CD4-positive, CD25-positive, alpha-beta regulatory T cell (primary cell): Measurements from ENCODE around the gene TDRKH. TPM values are rescaled to one million over a fixed set of nuclear protein-coding genes. Genes with fewer than 3 reads are reported as not detected.

Experiments used
- ATAC-seq, 2 donors: fragments of 150-1000 bp; cut with Tn5 transposase; one replicate each; pipeline ENCODE4 v1.10.0; 2021; ENCODE audit warnings: low read depth in 2 of 2, moderate number of reproducible peaks in 2 of 2, moderate library complexity in 1 of 2
- DNase-seq, 3 donors: peaks; one replicate each; pipeline versions ENCODE4 v3.0.0 to v3.0.0-alpha.2; 2012 to 2022; ENCODE audit warnings: mixed read lengths in 1 of 3
- H3K27ac ChIP-seq: one replicate; pipeline ENCODE4 v1.7.0; 2013; ENCODE audit warnings: mild to moderate bottlenecking, low read length; ENCODE audit not compliant: insufficient read depth, poor library complexity, severe bottlenecking
- H3K27me3 ChIP-seq: one replicate; pipeline ENCODE4 v1.7.0; 2013; ENCODE audit warnings: low read length; ENCODE audit not compliant: control insufficient read depth, insufficient read depth
- H3K36me3 ChIP-seq: one replicate; pipeline ENCODE4 v1.7.0; 2013; ENCODE audit warnings: mild to moderate bottlenecking, low read length, moderate library complexity; ENCODE audit not compliant: control insufficient read depth, insufficient read depth
- H3K4me1 ChIP-seq: 2 replicates; pipeline ENCODE4 v1.7.0; 2013; ENCODE audit warnings: mild to moderate bottlenecking, low read length; ENCODE audit not compliant: insufficient read depth, control insufficient read depth, poor library complexity, severe bottlenecking
- H3K4me3 ChIP-seq: one replicate; pipeline ENCODE4 v1.7.0; 2013; ENCODE audit warnings: low read depth, mild to moderate bottlenecking, low read length, moderate library complexity
- H3K9me3 ChIP-seq, 2 experiments: 1 replicate in 1 of 2; 2 replicates in 1 of 2; pipeline ENCODE4 v1.7.0; 2013; ENCODE audit warnings: low read length in 2 of 2, mild to moderate bottlenecking in 1 of 2, moderate library complexity in 1 of 2; ENCODE audit not compliant: control insufficient read depth in 2 of 2
- H3K27ac Mint-ChIP-seq, 3 donors: one replicate each; pipeline ENCODE4 v1.8.0; 2020 to 2022; ENCODE audit warnings: mild to moderate bottlenecking in 3 of 3, mixed read lengths in 3 of 3, moderate library complexity in 2 of 3
- H3K27me3 Mint-ChIP-seq: one replicate; pipeline ENCODE4 v1.8.0; 2022; ENCODE audit warnings: mild to moderate bottlenecking, mixed read lengths
- H3K36me3 Mint-ChIP-seq: one replicate; pipeline ENCODE4 v1.8.0; 2020; ENCODE audit warnings: mixed read lengths
- H3K4me1 Mint-ChIP-seq, 4 donors: one replicate each; pipeline ENCODE4 v1.8.0; 2020 to 2022; ENCODE audit warnings: mixed read lengths in 4 of 4, mild to moderate bottlenecking in 1 of 4
- H3K4me3 Mint-ChIP-seq, 4 donors: one replicate each; pipeline ENCODE4 v1.8.0; 2020 to 2022; ENCODE audit warnings: mild to moderate bottlenecking in 4 of 4, mixed read lengths in 4 of 4, moderate library complexity in 3 of 4
- H3K9me3 Mint-ChIP-seq, 7 donors: one replicate each; pipeline ENCODE4 v1.8.0; 2020 to 2022; ENCODE audit warnings: mixed read lengths in 7 of 7, mild to moderate bottlenecking in 3 of 7, moderate library complexity in 2 of 7
- polyA plus RNA-seq, 4 donors: library from polyadenylated mRNA; unstranded; fragments of 300-500 nt; fragmentation: Illumina TruSeq; gene quantifications; one replicate each; pipeline ENCODE4 v1.2.3, GENCODE V29; 2021
- total RNA-seq: library from RNA; stranded (reverse); gene quantifications from one replicate; pipeline ENCODE4 v1.2.3, GENCODE V29; 2022

TDRKH gene
- total RNA-seq (12.6 TPM), polyA plus RNA-seq (10 to 100 TPM in 3 of 4 donors, 1 to 10 TPM in 1; 9.5 to 18.0 (median 14.3) TPM)

- H3K36me3 Mint-ChIP-seq, result peaks cover 7% of the 10 kb centered on the region
Observed at GRCh38 chr1:151790071-151790939, at the start of gene TDRKH. TSS of gene TDRKH (minus strand) at chr1:151790500. CDS start at chr1:151783022, 7,478 bp downstream.

DNA sequence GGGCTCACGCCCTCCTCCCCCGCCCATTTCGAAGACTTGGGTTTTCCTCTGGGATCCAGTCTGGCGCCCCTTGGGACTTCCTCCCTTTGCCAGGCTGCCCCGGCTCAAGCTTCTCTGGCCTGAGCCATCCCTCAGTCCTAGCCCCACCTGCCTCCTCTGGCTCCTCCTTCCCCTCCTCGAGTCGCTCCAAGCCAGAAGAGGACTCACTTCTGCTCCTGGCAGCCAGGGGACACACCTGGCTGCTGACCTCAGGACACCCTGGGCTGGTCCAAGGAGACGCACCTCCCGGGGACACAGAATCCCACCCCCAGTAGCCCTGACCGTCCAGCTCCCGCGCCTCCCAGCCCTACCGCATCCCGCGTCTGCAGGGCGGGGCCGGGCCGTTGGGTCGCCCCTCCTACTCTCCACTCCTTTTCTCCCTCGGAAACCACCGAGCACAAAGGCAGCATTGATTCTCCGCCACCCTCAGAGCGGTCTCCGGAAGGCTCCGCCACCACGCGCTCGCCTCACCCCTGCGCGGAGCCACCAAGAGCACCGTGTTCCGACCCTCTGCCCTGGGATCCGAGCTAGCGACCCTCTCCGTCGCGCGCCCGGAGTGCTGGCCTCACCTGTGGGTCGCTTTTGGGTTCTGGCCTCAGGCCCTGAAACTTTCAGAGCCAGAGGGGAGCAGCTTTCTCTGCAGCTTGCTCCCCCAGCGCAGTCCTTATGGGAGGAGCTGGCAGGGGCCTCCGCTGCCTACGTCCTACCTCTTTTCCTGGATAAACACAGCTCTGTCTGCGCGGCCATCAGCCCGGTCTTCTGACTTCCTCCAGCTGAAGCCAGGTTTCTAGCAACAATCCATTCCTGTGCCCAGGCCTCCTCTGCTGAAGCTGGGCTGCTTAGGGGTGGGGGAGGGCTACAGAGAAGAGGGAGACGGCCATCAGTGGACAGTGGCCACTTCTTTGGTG, 49.4 kb upstream of the TDRKH start, which contains the start of gene C2CD4D:
Gene C2CD4D, minus strand, starts transcription at position 364 of the 947 bp plus-strand sequence. CDS start 831 bp downstream, outside the sequence.
- H3K27ac ChIP-seq, result peak within 1 kb of the TSS; percentile 86
- Mint-ChIP-seq H3K27ac (peak within 1 kb of the TSS; percentile 91 to 96 (median 92)), H3K4me3 (peak within 1 kb of the TSS; percentile 91 to 97 (median 94)), H3K27me3 (peaks cover 8% of the 10 kb centered on the region), H3K36me3 (peaks cover 6% of the 10 kb centered on the region), H3K4me1 (peaks cover 9 to 64% (median 36%) of the 10 kb centered on the region in 4 donors), H3K9me3 (no peaks in the 10 kb centered on the region)
- H3K9me3 ChIP-seq, result no peaks in the 10 kb centered on the region
- ATAC-seq (peak; percentile 73), DNase-seq (peak; percentile 64 to 87 (median 72))
- peaks cover 46% of the 10 kb centered on the region for H3K4me1 ChIP-seq
- peaks cover 3% of the 10 kb centered on the region for H3K36me3 ChIP-seq
- peak within 1 kb of the TSS; percentile 82 for H3K4me3 ChIP-seq
- H3K27me3 ChIP-seq, result no peaks in the 10 kb centered on the region

More at GRCh38 chr1:151790071-151790939, at the start of gene TDRKH:
- DNase-seq (peak; percentile 98 to 100 (median 99)), ATAC-seq (peak; percentile 96 to 98)
- H3K9me3 ChIP-seq, result no peaks in the 10 kb centered on the region
- Mint-ChIP-seq H3K9me3 (no peaks in the 10 kb centered on the region), H3K4me1 (peaks cover 0 to 45% (median 25%) of the 10 kb centered on the region in 4 donors), H3K27ac (peak within 1 kb of the TSS; percentile 89 to 96 (median 93)), H3K27me3 (no peaks in the 10 kb centered on the region), H3K4me3 (peak within 1 kb of the TSS; percentile 90 to 98 (median 98))
- peak within 1 kb of the TSS; percentile 56 for H3K27ac ChIP-seq
- H3K4me3 ChIP-seq, result peak within 1 kb of the TSS; percentile 90
- H3K27me3 ChIP-seq, result no peaks in the 10 kb centered on the region
- peaks cover 19% of the 10 kb centered on the region for H3K4me1 ChIP-seq
- peaks cover 3% of the 10 kb centered on the region for H3K36me3 ChIP-seq

GRCh38 chr1:151839082-151839412, 48.7 kb upstream of the TDRKH start:
- H3K27ac ChIP-seq, result peak overlapping the region; percentile 86
- no peak for ATAC-seq

GRCh38 chr1:151838222-151839081, 48.2 kb upstream of the TDRKH start:
- Mint-ChIP-seq H3K4me1 (peaks cover 14 to 68% (median 42%) of the 10 kb centered on the region in 4 donors), H3K27ac (peak overlapping the region; percentile 20 to 96 (median 91))
- peak overlapping the region; percentile 86 for H3K27ac ChIP-seq

More at GRCh38 chr1:151839082-151839412, 48.7 kb upstream of the TDRKH start:
- Mint-ChIP-seq H3K4me1 (peaks cover 9 to 63% (median 37%) of the 10 kb centered on the region in 4 donors), H3K9me3 (no peaks in the 10 kb centered on the region), H3K27me3 (peaks cover 8% of the 10 kb centered on the region), H3K27ac (peak overlapping the region; percentile 20 to 96 (median 91)), H3K4me3 (peak overlapping the region; percentile 91 to 97 (median 94)), H3K36me3 (peaks cover 6% of the 10 kb centered on the region)
- peaks cover 53% of the 10 kb centered on the region for H3K4me1 ChIP-seq
- peaks cover 3% of the 10 kb centered on the region for H3K36me3 ChIP-seq
- H3K4me3 ChIP-seq, result peak overlapping the region; percentile 82
- H3K9me3 ChIP-seq, result no peaks in the 10 kb centered on the region
- no peaks in the 10 kb centered on the region for H3K27me3 ChIP-seq
- no peak for DNase-seq

GRCh38 chr1:151837884-151838221, 47.6 kb upstream of the TDRKH start:
- H3K27ac Mint-ChIP-seq, result peak overlapping the region in 2 of 3 donors; percentile 94 to 95
- no peak for DNase-seq
- H3K9me3 Mint-ChIP-seq, result no peaks in the 10 kb centered on the region
- H3K4me3 Mint-ChIP-seq, result peak overlapping the region; percentile 90 to 99 (median 92)
- H3K4me1 Mint-ChIP-seq, result peaks cover 15 to 71% (median 46%) of the 10 kb centered on the region in 4 donors
- H3K36me3 Mint-ChIP-seq, result peaks cover 5% of the 10 kb centered on the region
- Histone ChIP-seq H3K36me3 (no peaks in the 10 kb centered on the region), H3K27ac (peak overlapping the region; percentile 86), H3K27me3 (no peaks in the 10 kb centered on the region), H3K4me3 (no peak overlapping the region), H3K4me1 (peaks cover 65% of the 10 kb centered on the region), H3K9me3 (no peaks in the 10 kb centered on the region)
- peaks cover 8% of the 10 kb centered on the region for H3K27me3 Mint-ChIP-seq
- ATAC-seq, result no peak

More at GRCh38 chr1:151838222-151839081, 48.2 kb upstream of the TDRKH start:
- peaks cover 6% of the 10 kb centered on the region for H3K36me3 Mint-ChIP-seq
- peak overlapping the region; percentile 82 for H3K4me3 ChIP-seq
- H3K9me3 Mint-ChIP-seq, result no peaks in the 10 kb centered on the region
- peaks cover 59% of the 10 kb centered on the region for H3K4me1 ChIP-seq
- H3K27me3 ChIP-seq, result no peaks in the 10 kb centered on the region
- DNase-seq, result peak; percentile 32 to 56 (median 45)
- no peaks in the 10 kb centered on the region for H3K9me3 ChIP-seq
- ATAC-seq, result peak; percentile 5 to 6
- H3K36me3 ChIP-seq, result peaks cover 3% of the 10 kb centered on the region
- H3K4me3 Mint-ChIP-seq, result peak overlapping the region; percentile 91 to 97 (median 94)
- H3K27me3 Mint-ChIP-seq, result peaks cover 8% of the 10 kb centered on the region

- peaks cover 72% of the 10 kb centered on the region for H3K4me1 ChIP-seq
- peaks cover 3% of the 10 kb centered on the region for H3K36me3 Mint-ChIP-seq
- no peaks in the 10 kb centered on the region for H3K9me3 ChIP-seq
- H3K4me3 ChIP-seq, result peak overlapping the region; percentile 57
- no peaks in the 10 kb centered on the region for H3K9me3 Mint-ChIP-seq
- peaks cover 15 to 71% (median 46%) of the 10 kb centered on the region in 4 donors for H3K4me1 Mint-ChIP-seq
- DNase-seq (peak; percentile 14 to 58 (median 31)), ATAC-seq (peak; percentile 11)
- no peaks in the 10 kb centered on the region for H3K27me3 ChIP-seq
- peak overlapping the region; percentile 90 to 99 (median 92) for H3K4me3 Mint-ChIP-seq
- H3K36me3 ChIP-seq, result no peaks in the 10 kb centered on the region
- H3K27me3 Mint-ChIP-seq, result peaks cover 8% of the 10 kb centered on the region
- peak overlapping the region; percentile 84 to 95 (median 94) for H3K27ac Mint-ChIP-seq
- peak overlapping the region; percentile 86 for H3K27ac ChIP-seq
Observed at GRCh38 chr1:151837197-151837596, 46.9 kb upstream of the TDRKH start.
